ENCODE data around the gene COBLL1. TPM values are rescaled to one million over a fixed set of nuclear protein-coding genes. Genes with fewer than 3 reads are reported as not detected.

The COBLL1 gene
- total and polyA plus RNA-seq, 2 of the 4 experiments (the other 2 are of a cell fraction): 0.79 to 1.1 TPM

DNA sequence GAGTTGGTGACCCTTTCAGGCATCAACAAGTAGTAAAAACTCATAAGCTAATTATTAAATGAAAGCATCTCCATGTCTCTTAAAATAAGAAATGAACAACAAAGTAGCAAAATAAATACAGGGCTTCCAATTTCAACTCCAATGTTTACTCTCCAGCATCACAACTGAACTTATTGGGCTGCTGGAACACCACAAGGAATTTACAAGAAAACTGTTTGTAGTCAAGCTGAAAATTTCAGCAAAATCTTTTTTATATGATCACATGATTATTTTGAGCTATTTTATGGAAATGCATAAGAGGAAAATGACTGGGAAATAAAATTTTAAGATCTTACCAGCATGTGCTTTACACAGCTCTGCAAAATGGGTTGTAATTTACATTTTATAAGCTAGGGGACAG, 28.1 kb downstream of the COBLL1 start:
- Histone ChIP-seq H2AK9ac (replicated peaks; ENCODE audit: low read depth, low read length, poor library complexity) (no peak overlapping the region), H3K9me3 (ENCODE audit: control insufficient read depth, insufficient read depth, low read length) (no peaks in the 10 kb centered on the region), H3K56ac (ENCODE audit: extremely low read depth, insufficient read depth, low read length) (no peak overlapping the region), H3K79me1 (ENCODE audit: low read depth in 1 of 2, low read length in 2 of 2) (no peaks in the 10 kb centered on the region), H2BK120ac (ENCODE audit: low read depth, low read length) (no peak overlapping the region), H3K23ac (ENCODE audit: low read depth, low read length) (no peak overlapping the region), H2BK20ac (ENCODE audit: low read depth, low read length) (no peak overlapping the region), H2AFZ (replicated peaks; ENCODE audit: low read length, poor library complexity) (no peak overlapping the region), H3K27ac (ENCODE audit: insufficient read depth, low read length) (no peak overlapping the region), H4K20me1 (ENCODE audit: insufficient read depth, low read length) (no peaks in the 10 kb centered on the region), H2AK5ac (ENCODE audit: low read depth, low read length) (no peak overlapping the region), H2BK15ac (ENCODE audit: low read depth, low read length) (no peak overlapping the region), H4K8ac (ENCODE audit: low read depth in 2 of 2, low read length in 2 of 2) (no peak overlapping the region), H3K18ac (ENCODE audit: low read depth, low read length) (no peak overlapping the region), H3K9ac (ENCODE audit: low read depth, low read length) (no peak overlapping the region), H3K4ac (ENCODE audit: low read depth, low read length) (no peak overlapping the region), H2BK5ac (ENCODE audit: low read depth, low read length, poor library complexity, severe bottlenecking) (no peak overlapping the region), H3K36me3 (ENCODE audit: control insufficient read depth, insufficient read depth, low read length) (no peaks in the 10 kb centered on the region), H3K4me2 (ENCODE audit: low read depth, low read length) (no peak overlapping the region), H3K14ac (replicated peaks; ENCODE audit: low read depth, low read length) (no peak overlapping the region), H3K27me3 (ENCODE audit: control insufficient read depth, insufficient read depth, low read length) (no peaks in the 10 kb centered on the region), H3K4me1 (ENCODE audit: control insufficient read depth, insufficient read depth, low read length) (peaks cover 2% of the 10 kb centered on the region), H4K91ac (ENCODE audit: insufficient read depth, low read depth, low read length) (no peak overlapping the region), H3K4me3 (ENCODE audit: insufficient read depth, low read depth, low read length) (no peak overlapping the region), H3K9me1 (ENCODE audit: insufficient read depth, low read length) (no peaks in the 10 kb centered on the region), H4K5ac (ENCODE audit: low read depth, low read length) (no peak overlapping the region)
- ChIA-PET POLR2A (ENCODE audit: unreplicated experiment) (no interaction called here), CTCF (interaction anchor here (1.4 kb wide), 1 partner anchor 28 kb away, joined by 4 read pairs; the partner anchor contains the start of gene COBLL1)
- BruUV-seq (replicated peaks): no TSS peak
- no peak for DNase-seq
- no peak for ATAC-seq (ENCODE audit: low read depth)
- intact Hi-C loops (cut with micrococcal nuclease) (no loop called here), in situ Hi-C loops (cut with MboI; ENCODE audit: low sequenced_read_pairs) (no loop called here), dilution Hi-C loops (cut with HindIII; ENCODE audit: low sequenced_read_pairs, unreplicated experiment) (no loop called here)
- TF ChIP-seq BHLHE40 (IDR thresholded peaks at IDR 0.05; ENCODE audit: low read depth, low read length): no peak
- TF ChIP-seq POLR2A (IDR thresholded peaks at IDR 0.05; ENCODE audit: low read depth, low read length): no peak
- TF ChIP-seq ELK1 (IDR thresholded peaks at IDR 0.05; ENCODE audit: borderline replicate concordance, low read depth, low read length): no peak
- no peak for TF ChIP-seq MAFK (IDR thresholded peaks at IDR 0.05; ENCODE audit: low read depth, low read length)
- TF ChIP-seq RAD21 (IDR thresholded peaks at IDR 0.05; ENCODE audit: low read length): no peak
- no peak for TF ChIP-seq SMC3 (IDR thresholded peaks at IDR 0.05; ENCODE audit: low read depth, low read length)
- TF ChIP-seq RFX5 (IDR thresholded peaks at IDR 0.05; ENCODE audit: low read depth, low read length): no peak
- TF ChIP-seq, protein P1, sequence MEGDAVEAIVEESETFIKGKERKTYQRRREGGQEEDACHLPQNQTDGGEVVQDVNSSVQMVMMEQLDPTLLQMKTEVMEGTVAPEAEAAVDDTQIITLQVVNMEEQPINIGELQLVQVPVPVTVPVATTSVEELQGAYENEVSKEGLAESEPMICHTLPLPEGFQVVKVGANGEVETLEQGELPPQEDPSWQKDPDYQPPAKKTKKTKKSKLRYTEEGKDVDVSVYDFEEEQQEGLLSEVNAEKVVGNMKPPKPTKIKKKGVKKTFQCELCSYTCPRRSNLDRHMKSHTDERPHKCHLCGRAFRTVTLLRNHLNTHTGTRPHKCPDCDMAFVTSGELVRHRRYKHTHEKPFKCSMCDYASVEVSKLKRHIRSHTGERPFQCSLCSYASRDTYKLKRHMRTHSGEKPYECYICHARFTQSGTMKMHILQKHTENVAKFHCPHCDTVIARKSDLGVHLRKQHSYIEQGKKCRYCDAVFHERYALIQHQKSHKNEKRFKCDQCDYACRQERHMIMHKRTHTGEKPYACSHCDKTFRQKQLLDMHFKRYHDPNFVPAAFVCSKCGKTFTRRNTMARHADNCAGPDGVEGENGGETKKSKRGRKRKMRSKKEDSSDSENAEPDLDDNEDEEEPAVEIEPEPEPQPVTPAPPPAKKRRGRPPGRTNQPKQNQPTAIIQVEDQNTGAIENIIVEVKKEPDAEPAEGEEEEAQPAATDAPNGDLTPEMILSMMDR (conservative IDR thresholded peaks at IDR 0.05; ENCODE audit: low read depth, low read length): no peak
- TF ChIP-seq, protein P2, sequence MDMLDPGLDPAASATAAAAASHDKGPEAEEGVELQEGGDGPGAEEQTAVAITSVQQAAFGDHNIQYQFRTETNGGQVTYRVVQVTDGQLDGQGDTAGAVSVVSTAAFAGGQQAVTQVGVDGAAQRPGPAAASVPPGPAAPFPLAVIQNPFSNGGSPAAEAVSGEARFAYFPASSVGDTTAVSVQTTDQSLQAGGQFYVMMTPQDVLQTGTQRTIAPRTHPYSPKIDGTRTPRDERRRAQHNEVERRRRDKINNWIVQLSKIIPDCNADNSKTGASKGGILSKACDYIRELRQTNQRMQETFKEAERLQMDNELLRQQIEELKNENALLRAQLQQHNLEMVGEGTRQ (IDR thresholded peaks at IDR 0.05; ENCODE audit: low read depth, low read length): no peak
- no peak for TF ChIP-seq CEBPB (IDR thresholded peaks at IDR 0.05; ENCODE audit: low read depth, low read length)
- no peak for TF ChIP-seq MAZ (IDR thresholded peaks at IDR 0.05; ENCODE audit: borderline replicate concordance, low read depth, low read length)
